SK-N-SH treated with all-trans-retinoic acid at 6 μM for 48 hours (cell line): ENCODE data around the gene CCNL2.

Experiments used
- PPARA ChIP-seq: fragments of 250-450 bp; sonication (Bioruptor Pico); IDR thresholded peaks from 2 replicates; pipeline ENCODE4 v1.5.0; 2020; ENCODE audit warnings: mild to moderate bottlenecking, borderline replicate concordance
- RARB ChIP-seq: fragments of 250-450 bp; sonication (Bioruptor Pico); IDR thresholded peaks from 2 replicates; pipeline ENCODE4 v1.8.0; 2021; ENCODE audit warnings: mild to moderate bottlenecking, moderate library complexity
- TOX ChIP-seq: fragments of 250-450 bp; sonication (Bioruptor Pico); IDR thresholded peaks from 2 replicates; pipeline ENCODE4 v1.8.0; 2021; ENCODE audit warnings: mild to moderate bottlenecking, moderate library complexity, borderline replicate concordance
- ZNF8 ChIP-seq: fragments of 450-650 bp; formaldehyde crosslinking; IDR thresholded peaks from 2 replicates; pipeline ENCODE4 v1.5.0; 2020; ENCODE audit warnings: mild to moderate bottlenecking, moderate library complexity
- TF ChIP-seq, protein P1 (sequence below): fragments of 250-450 bp; sonication (Bioruptor Pico); IDR thresholded peaks from 2 replicates; pipeline ENCODE4 v1.5.1; 2020; ENCODE audit warnings: low read depth, mild to moderate bottlenecking, moderate library complexity

DNA sequence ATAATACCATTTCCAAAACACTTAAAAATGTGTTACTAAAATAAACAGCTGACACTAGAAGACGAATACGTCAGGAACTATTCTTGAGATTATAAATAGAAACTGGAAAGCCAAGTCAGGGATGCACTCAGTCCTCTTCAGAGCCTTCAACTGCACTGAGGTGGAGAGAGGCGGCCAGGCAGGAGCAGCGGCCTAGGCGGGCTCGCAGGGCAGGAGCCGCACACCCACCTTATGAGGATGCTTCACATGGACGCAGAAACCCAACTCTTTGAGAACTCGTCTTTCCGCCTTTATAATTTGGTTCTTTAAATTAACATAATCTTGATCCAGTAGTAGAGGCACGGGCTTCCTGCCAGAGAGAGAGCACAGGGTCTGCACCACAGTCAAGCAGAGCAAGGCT is 4.0 kb downstream of the CCNL2 start:
- no peak for TF ChIP-seq RARB (CRISPR knock-in tag)
- TF ChIP-seq TOX (CRISPR knock-in tag) = no peak
- TF ChIP-seq PPARA (CRISPR knock-in tag) = no peak
- TF ChIP-seq, protein P1, sequence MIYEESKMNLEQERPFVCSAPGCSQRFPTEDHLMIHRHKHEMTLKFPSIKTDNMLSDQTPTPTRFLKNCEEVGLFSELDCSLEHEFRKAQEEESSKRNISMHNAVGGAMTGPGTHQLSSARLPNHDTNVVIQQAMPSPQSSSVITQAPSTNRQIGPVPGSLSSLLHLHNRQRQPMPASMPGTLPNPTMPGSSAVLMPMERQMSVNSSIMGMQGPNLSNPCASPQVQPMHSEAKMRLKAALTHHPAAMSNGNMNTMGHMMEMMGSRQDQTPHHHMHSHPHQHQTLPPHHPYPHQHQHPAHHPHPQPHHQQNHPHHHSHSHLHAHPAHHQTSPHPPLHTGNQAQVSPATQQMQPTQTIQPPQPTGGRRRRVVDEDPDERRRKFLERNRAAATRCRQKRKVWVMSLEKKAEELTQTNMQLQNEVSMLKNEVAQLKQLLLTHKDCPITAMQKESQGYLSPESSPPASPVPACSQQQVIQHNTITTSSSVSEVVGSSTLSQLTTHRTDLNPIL (CRISPR knock-in tag) = no peak
- TF ChIP-seq ZNF8 (CRISPR knock-in tag) = no peak
